ENCODE data around the gene CHD2. TPM values are rescaled to one million over a fixed set of nuclear protein-coding genes. Genes with fewer than 3 reads are reported as not detected.

The CHD2 gene
- total and polyA plus RNA-seq, 10 of the 15 experiments (the other 5 are each of a cell fraction or from before 2014, with no cell fraction given) = 38.1 to 94.7 (median 63.3) TPM

DNA sequence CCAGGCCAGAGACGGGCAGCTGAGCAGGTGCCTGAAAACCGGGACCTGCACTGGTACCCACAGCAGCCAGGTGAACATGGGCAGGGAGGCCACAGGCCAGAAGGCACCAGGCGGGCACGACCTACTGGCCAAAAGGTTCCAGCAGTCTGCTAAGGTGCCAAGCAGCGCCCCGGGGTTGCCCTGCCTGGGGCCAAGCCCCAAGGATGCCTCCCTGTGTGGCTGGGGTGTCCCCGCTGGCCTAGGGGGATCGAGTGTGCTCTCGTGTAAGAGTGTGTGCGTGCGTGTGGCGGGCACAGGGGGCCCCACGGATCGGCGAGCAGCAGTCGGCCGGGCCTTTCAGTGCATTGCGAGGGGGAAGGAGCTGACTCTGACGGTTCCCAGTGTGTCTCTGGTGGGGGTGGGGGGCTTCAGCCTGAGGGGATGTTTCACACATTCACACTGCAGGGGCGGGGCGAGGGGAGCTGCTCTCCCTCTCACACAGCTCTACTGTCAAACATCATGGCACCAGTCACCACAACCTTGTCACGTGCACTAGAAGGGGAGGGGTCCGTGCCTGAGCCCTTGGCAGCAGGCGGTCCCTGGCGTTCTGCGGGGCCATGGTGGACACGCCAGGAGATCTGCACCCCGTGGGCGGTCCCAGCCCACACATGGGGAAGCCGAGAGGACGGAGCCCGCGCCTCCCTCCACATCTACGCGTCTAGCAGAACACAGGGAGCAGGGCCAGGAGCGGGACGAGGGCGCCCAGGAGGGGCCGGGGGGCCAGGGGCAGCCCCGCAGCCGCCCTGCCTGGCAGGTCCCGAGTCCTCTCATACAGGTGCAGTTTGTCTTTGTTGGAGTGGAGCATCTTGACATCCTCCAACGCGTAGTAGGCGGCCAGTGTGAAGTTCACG lies 144.4 kb downstream of the CHD2 start (continued):
- TF ChIP-seq, protein P1, sequence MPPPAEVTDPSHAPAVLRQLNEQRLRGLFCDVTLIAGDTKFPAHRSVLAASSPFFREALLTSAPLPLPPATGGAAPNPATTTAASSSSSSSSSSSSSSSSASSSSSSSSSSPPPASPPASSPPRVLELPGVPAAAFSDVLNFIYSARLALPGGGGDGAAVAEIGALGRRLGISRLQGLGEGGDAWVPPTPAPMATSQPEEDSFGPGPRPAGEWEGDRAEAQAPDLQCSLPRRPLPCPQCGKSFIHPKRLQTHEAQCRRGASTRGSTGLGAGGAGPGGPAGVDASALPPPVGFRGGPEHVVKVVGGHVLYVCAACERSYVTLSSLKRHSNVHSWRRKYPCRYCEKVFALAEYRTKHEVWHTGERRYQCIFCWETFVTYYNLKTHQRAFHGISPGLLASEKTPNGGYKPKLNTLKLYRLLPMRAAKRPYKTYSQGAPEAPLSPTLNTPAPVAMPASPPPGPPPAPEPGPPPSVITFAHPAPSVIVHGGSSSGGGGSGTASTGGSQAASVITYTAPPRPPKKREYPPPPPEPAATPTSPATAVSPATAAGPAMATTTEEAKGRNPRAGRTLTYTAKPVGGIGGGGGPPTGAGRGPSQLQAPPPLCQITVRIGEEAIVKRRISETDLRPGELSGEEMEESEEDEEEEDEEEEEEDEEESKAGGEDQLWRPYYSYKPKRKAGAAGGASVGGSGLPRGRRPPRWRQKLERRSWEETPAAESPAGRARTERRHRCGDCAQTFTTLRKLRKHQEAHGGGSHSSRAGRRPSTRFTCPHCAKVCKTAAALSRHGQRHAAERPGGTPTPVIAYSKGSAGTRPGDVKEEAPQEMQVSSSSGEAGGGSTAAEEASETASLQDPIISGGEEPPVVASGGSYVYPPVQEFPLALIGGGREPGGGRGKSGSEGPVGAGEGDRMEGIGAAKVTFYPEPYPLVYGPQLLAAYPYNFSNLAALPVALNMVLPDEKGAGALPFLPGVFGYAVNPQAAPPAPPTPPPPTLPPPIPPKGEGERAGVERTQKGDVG (CRISPR knock-in tag; IDR thresholded peaks at IDR 0.05) = no peak
- no peak for TF ChIP-seq ZNF592 (IDR thresholded peaks at IDR 0.05)
- no peak for TF ChIP-seq YY1 (IDR thresholded peaks at IDR 0.05; ENCODE audit: low read depth, low read length)
- TF ChIP-seq IRF5 (IDR thresholded peaks at IDR 0.05; ENCODE audit: borderline replicate concordance) = no peak
- TF ChIP-seq, protein P2, sequence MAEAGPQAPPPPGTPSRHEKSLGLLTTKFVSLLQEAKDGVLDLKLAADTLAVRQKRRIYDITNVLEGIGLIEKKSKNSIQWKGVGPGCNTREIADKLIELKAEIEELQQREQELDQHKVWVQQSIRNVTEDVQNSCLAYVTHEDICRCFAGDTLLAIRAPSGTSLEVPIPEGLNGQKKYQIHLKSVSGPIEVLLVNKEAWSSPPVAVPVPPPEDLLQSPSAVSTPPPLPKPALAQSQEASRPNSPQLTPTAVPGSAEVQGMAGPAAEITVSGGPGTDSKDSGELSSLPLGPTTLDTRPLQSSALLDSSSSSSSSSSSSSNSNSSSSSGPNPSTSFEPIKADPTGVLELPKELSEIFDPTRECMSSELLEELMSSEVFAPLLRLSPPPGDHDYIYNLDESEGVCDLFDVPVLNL (IDR thresholded peaks at IDR 0.05; ENCODE audit: low read depth, low read length) = no peak
- TF ChIP-seq NFYB (IDR thresholded peaks at IDR 0.05; ENCODE audit: insufficient read depth, low read depth, low read length) = no peak
- TF ChIP-seq SIX5 (IDR thresholded peaks at IDR 0.05; ENCODE audit: low read depth, low read length, severe bottlenecking) = no peak

All from GM12878 (cell line).